Stimulated activated CD8-positive, alpha-beta memory T cell treated with anti-CD3 and anti-CD28 coated beads, Interleukin-2, amount 100 ng/mL, for 1 hour (primary cell): ENCODE data around the gene OR10K2.
"Not testable (repeated sequence)": the region's sequence is repeated elsewhere in the genome, so short reads cannot be mapped to it uniquely, and the experiment has no call there.

Source experiments
- DNase-seq, 2 donors: peaks; one replicate each; pipeline ENCODE4 v3.0.0-alpha.2; 2020; ENCODE audit warnings: low read depth in 2 of 2

OR10K2 gene

GRCh38 chr1:158426137-158426536 lies at the start of gene OR10K2:
Gene OR10K2 (minus strand): TSS chr1:158426237. CDS start chr1:158420866, 5,371 bp downstream.
- no peak for DNase-seq

GRCh38 chr1:158471920-158472319 lies 45.9 kb upstream of the OR10K2 start, which contains the start of gene OR10R2:
Gene OR10R2 (plus strand): TSS chr1:158472220. CDS start chr1:158472326, 106 bp downstream.
- no peak for DNase-seq

GRCh38 chr1:158461534-158461933 lies 35.5 kb upstream of the OR10K2 start, which contains the start of gene OR10K1:
Gene OR10K1 (plus strand): TSS chr1:158461834. CDS start chr1:158465562, 3,728 bp downstream.
- no peak for DNase-seq

GRCh38 chr1:158458263-158458662 lies 32.2 kb upstream of the OR10K2 start:
- no peak for DNase-seq

GRCh38 chr1:158457246-158457645 lies 31.2 kb upstream of the OR10K2 start:
- no peak for DNase-seq

- no peak for DNase-seq
These were observed 28.5 kb upstream of the OR10K2 start for GRCh38 chr1:158454537-158454936.

- DNase-seq, result no peak
These were observed 19.3 kb upstream of the OR10K2 start for GRCh38 chr1:158445376-158445775.

GRCh38 chr1:158434741-158435140 lies 8.7 kb upstream of the OR10K2 start:
- no peak for DNase-seq

- not testable (repeated sequence) for DNase-seq
These were observed 4.1 kb upstream of the OR10K2 start for GRCh38 chr1:158430163-158430562.

GRCh38 chr1:158425027-158425426 lies 1.0 kb downstream of the OR10K2 start:
- DNase-seq, result no peak

GRCh38 chr1:158422212-158422611 lies 3.8 kb downstream of the OR10K2 start:
- DNase-seq, result no peak

GRCh38 chr1:158417586-158417985 lies 8.5 kb downstream of the OR10K2 start:
- DNase-seq, result no peak

- DNase-seq, result no peak
These were observed 11.2 kb downstream of the OR10K2 start for GRCh38 chr1:158414651-158415345.

- DNase-seq, result no peak
These were observed 18.9 kb downstream of the OR10K2 start for GRCh38 chr1:158407092-158407491.

GRCh38 chr1:158400871-158401270 lies 25.2 kb downstream of the OR10K2 start:
- DNase-seq, result no peak

- DNase-seq, result no peak
These were observed 27.1 kb downstream of the OR10K2 start, which contains the start of gene OR10T2 for GRCh38 chr1:158398818-158399514. Gene OR10T2 (minus strand): TSS chr1:158399466. CDS start chr1:158399466, 0 bp downstream.

- no peak for DNase-seq
These were observed 29.4 kb downstream of the OR10K2 start for GRCh38 chr1:158396646-158397045.

GRCh38 chr1:158393476-158393875 lies 32.6 kb downstream of the OR10K2 start:
- DNase-seq, result no peak

GRCh38 chr1:158391099-158391498 lies 34.9 kb downstream of the OR10K2 start:
- DNase-seq, result no peak

GRCh38 chr1:158390331-158390730 lies 35.7 kb downstream of the OR10K2 start:
- DNase-seq, result no peak

- no peak for DNase-seq
These were observed 51.2 kb downstream of the OR10K2 start for GRCh38 chr1:158374860-158375259.

GRCh38 chr1:158374101-158374500 lies 51.9 kb downstream of the OR10K2 start:
- not testable (repeated sequence) for DNase-seq
